ENCODE measurements around the gene ZNG1F.
"Not testable (repeated sequence)": the region's sequence is repeated elsewhere in the genome, so short reads cannot be mapped to it uniquely, and the experiment has no call there.

DNA sequence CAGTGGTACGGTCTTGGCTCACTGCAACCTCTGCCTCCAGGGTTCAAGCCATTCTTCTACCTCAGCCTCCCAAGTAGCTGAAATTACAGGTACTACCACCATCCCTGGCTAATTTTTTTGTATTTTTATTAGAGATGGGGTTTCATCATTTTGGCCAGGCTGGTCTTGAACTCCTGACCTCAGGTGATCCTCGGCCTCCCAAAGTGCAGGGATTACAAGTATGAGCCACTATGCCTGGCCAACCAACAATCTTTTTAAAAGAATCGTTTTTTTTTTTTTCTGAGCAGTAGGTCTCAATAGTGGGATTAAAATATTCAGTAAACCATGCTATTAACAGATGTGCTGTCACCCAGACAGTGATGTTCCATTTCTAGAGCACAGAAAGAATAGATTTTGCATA, 45.1 kb upstream of the ZNG1F start:
- not testable (repeated sequence) for TF ChIP-seq POLR2AphosphoS5 (IDR thresholded peaks at IDR 0.05; ENCODE audit: low read depth); EZH2 (IDR thresholded peaks at IDR 0.05; ENCODE audit: low read depth, unreplicated experiment); EZH2phosphoT487 (IDR thresholded peaks at IDR 0.05; ENCODE audit: unreplicated experiment); ZNF331 (CRISPR knock-in tag; IDR thresholded peaks at IDR 0.05; ENCODE audit: low read depth)
- TF ChIP-seq, protein P1, sequence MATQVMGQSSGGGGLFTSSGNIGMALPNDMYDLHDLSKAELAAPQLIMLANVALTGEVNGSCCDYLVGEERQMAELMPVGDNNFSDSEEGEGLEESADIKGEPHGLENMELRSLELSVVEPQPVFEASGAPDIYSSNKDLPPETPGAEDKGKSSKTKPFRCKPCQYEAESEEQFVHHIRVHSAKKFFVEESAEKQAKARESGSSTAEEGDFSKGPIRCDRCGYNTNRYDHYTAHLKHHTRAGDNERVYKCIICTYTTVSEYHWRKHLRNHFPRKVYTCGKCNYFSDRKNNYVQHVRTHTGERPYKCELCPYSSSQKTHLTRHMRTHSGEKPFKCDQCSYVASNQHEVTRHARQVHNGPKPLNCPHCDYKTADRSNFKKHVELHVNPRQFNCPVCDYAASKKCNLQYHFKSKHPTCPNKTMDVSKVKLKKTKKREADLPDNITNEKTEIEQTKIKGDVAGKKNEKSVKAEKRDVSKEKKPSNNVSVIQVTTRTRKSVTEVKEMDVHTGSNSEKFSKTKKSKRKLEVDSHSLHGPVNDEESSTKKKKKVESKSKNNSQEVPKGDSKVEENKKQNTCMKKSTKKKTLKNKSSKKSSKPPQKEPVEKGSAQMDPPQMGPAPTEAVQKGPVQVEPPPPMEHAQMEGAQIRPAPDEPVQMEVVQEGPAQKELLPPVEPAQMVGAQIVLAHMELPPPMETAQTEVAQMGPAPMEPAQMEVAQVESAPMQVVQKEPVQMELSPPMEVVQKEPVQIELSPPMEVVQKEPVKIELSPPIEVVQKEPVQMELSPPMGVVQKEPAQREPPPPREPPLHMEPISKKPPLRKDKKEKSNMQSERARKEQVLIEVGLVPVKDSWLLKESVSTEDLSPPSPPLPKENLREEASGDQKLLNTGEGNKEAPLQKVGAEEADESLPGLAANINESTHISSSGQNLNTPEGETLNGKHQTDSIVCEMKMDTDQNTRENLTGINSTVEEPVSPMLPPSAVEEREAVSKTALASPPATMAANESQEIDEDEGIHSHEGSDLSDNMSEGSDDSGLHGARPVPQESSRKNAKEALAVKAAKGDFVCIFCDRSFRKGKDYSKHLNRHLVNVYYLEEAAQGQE (IDR thresholded peaks at IDR 0.05; ENCODE audit: unreplicated experiment): not testable (repeated sequence)
- TF ChIP-seq, protein P2, sequence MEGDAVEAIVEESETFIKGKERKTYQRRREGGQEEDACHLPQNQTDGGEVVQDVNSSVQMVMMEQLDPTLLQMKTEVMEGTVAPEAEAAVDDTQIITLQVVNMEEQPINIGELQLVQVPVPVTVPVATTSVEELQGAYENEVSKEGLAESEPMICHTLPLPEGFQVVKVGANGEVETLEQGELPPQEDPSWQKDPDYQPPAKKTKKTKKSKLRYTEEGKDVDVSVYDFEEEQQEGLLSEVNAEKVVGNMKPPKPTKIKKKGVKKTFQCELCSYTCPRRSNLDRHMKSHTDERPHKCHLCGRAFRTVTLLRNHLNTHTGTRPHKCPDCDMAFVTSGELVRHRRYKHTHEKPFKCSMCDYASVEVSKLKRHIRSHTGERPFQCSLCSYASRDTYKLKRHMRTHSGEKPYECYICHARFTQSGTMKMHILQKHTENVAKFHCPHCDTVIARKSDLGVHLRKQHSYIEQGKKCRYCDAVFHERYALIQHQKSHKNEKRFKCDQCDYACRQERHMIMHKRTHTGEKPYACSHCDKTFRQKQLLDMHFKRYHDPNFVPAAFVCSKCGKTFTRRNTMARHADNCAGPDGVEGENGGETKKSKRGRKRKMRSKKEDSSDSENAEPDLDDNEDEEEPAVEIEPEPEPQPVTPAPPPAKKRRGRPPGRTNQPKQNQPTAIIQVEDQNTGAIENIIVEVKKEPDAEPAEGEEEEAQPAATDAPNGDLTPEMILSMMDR (conservative IDR thresholded peaks at IDR 0.05; ENCODE audit: low read depth in 2 of 2): not testable (repeated sequence)

Data from GM23338 (cell line).